Raji (cell line): ENCODE measurements around the gene GTF2H2C_2.
"Not testable (repeated sequence)": the region's sequence is repeated elsewhere in the genome, so short reads cannot be mapped to it uniquely, and the experiment has no call there.

Experiments used
- POLR2A ChIP-seq: IDR thresholded peaks from 2 replicates; pipeline ENCODE4 v1.6.1; 2011; ENCODE audit warnings: low read depth, low read length, control low read depth; ENCODE audit not compliant: insufficient read depth

Gene GTF2H2C_2

GRCh38 chr5:70415117-70415516, at the start of gene GTF2H2C_2:
GTF2H2C_2 (plus strand) TSS chr5:70415368.
- not testable (repeated sequence) for TF ChIP-seq POLR2A

- peak; percentile 54; the same call in 1 of the 2 replicates for TF ChIP-seq POLR2A
Measured at GRCh38 chr5:70400984-70401686, 14.0 kb upstream of the GTF2H2C_2 start.
